C4-2B (cell line): ENCODE results near the gene DOCK11.
"Not testable (repeated sequence)": the region's sequence is repeated elsewhere in the genome, so short reads cannot be mapped to it uniquely, and the experiment has no call there.

ENCODE experiments used
- H3K27ac ChIP-seq: fragments of 450-650 bp; 2 replicates; pipeline ENCODE4 v1.5.1; 2017
- CTCF ChIP-seq: fragments of 450-650 bp; conservative IDR thresholded peaks from 2 replicates; pipeline ENCODE4 v1.5.1; 2017; ENCODE audit warnings: mild to moderate bottlenecking
- ZFX ChIP-seq: fragments of 450-650 bp; IDR thresholded peaks from 2 replicates; pipeline ENCODE4 v1.6.1; 2017

DOCK11 gene

DNA sequence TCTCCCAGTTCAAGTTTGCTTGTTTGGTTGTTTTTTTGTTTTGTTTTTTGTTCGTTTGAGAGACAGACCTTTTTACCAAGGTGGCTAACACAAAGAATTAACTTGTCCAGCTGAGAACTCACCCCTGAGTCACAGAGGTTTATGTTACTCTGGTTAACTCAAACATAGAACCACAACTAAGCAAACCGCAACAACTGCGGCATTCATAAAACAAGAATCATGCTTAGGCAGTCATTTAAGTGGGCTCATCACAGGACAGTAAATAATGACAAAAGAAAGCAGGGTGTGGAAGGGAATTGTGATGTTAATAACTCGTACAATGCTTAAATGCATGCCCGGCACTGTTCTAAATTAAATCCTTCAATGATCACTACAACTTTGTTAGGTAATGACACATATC, 207.1 kb downstream of the DOCK11 start:
- no peak for TF ChIP-seq ZFX
- no peak for TF ChIP-seq CTCF
- H3K27ac ChIP-seq: no peak overlapping the region

DNA sequence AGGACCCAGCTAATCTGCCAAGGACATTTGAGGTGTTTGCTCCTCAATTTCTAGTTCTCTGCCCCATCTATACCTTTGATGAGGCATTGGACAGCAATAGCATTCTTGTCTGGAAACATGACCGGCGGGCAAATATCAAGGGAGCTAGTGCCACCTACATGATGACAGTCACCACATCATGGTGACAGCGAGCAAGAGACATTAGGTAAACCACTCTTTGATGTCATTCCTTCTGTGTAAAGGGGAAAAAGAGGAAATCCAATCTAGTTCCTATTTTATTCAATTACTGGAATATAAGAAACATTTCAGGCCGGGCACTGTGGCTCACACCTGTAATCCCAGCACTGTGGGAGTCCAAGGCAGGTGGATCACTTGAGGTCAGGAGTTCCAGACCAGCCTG, 211.1 kb downstream of the DOCK11 start:
- TF ChIP-seq CTCF: no peak
- TF ChIP-seq ZFX: no peak

GRCh38 chrX:118714521-118714920, 218.9 kb downstream of the DOCK11 start:
- H3K27ac ChIP-seq: no peak overlapping the region
- TF ChIP-seq ZFX (no peak), CTCF (no peak)

More for the DNA sequence above, 211.1 kb downstream of the DOCK11 start:
- no peak overlapping the region for H3K27ac ChIP-seq

DNA sequence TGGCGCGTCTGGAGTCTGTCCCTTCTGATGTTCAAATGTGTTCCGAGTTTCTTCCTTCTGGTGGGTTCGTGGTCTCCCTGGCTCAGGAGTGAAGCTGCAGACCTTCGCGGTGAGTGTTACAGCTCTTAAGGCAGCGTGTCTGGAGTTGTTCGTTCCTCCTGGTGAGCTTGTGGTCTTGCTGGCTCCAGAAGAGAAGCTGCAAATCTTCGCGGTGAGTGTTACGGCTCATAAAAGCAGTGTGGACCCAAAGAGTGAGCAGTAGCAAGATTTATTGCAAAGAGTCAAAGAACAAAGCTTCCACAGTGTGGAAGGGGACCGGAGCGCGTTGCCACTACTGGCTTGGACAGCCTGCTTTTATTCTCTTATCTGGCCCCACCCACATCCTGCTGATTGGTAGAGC, 220.3 kb downstream of the DOCK11 start:
- H3K27ac ChIP-seq: not testable (repeated sequence)

DNA sequence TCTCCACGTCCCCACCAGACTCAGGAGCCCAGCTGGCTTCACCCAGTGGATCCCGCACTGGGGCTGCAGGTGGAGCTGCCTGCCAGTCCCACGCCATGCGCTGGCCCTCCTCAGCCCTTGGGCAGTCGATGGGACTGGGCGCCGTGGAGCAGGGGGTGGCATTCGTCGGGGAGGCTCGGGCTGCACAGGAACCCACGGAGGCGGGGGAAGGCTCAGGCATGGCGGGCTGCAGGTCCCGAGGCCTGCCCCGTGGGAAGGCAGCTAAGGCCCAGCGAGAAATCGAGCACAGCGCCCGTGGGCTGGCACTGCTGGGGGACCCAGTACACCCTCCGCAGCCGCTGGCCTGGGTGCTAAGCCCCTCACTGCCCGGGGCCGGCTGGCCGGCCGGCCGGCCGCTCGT, 221.2 kb downstream of the DOCK11 start:
- not testable (repeated sequence) for H3K27ac ChIP-seq

GRCh38 chrX:118717678-118718391, 222.2 kb downstream of the DOCK11 start:
- no peak overlapping the region for H3K27ac ChIP-seq
- TF ChIP-seq CTCF (no peak), ZFX (no peak)

GRCh38 chrX:118718737-118719136, 223.1 kb downstream of the DOCK11 start:
- no peak overlapping the region for H3K27ac ChIP-seq
- TF ChIP-seq ZFX: no peak
- no peak for TF ChIP-seq CTCF

DNA sequence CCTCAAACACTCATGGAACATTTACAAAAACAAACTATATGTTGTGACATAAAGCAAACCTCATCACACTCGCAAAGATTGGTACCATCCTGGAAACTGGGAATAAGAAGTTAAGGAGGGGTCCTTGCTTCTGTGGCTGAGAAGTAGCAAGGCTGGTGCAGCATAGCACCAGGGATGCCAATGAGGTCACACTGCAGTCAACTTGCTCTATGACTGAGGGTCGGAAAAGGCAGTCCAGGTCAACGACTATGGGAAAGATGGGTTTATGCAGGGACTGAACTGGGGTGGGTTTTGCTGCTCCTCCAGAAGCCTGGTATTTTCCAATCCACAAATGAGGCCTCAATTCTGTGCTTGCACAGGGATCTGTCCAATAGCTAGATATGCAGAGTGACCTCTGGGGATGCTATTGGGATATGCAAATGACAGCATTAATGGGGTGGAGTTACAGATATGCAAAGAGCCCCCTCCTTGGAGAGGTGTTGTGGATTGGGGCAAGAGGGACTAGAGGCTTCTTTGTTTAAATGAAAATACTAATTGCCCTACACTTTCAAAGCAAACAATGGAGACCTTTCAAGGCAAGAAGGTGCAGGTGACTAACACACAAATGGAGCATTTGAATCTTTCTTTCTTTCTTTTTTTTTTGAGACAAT, 224.6 kb downstream of the DOCK11 start:
- TF ChIP-seq ZFX (no peak), CTCF (no peak)

More for the DNA sequence above, 224.6 kb downstream of the DOCK11 start:
- no peak overlapping the region for H3K27ac ChIP-seq
